Raji (cell line): ENCODE measurements around the gene NR1D2.
A peak's percentile ranks its signal among the peaks of the same experiment; 100 is the strongest.

ENCODE experiments used
- POLR2A ChIP-seq: IDR thresholded peaks from 2 replicates; pipeline ENCODE4 v1.6.1; 2011; ENCODE audit warnings: low read depth, low read length, control low read depth; ENCODE audit not compliant: insufficient read depth

NR1D2 gene

GRCh38 chr3:23944861-23945662 lies at the start of gene NR1D2:
Gene NR1D2 (plus strand): TSS chr3:23945286. CDS start chr3:23945579, 293 bp downstream.
- TF ChIP-seq POLR2A, result peak; percentile 35; the same call in 1 of the 2 replicates

- TF ChIP-seq POLR2A, result no peak
These were observed 44.3 kb upstream of the NR1D2 start for GRCh38 chr3:23900744-23901143.

- TF ChIP-seq POLR2A, result no peak
These were observed 40.5 kb upstream of the NR1D2 start for GRCh38 chr3:23904545-23904944.

GRCh38 chr3:23909341-23909740 lies 35.7 kb upstream of the NR1D2 start:
- no peak for TF ChIP-seq POLR2A

GRCh38 chr3:23911397-23911796 lies 33.7 kb upstream of the NR1D2 start:
- no peak for TF ChIP-seq POLR2A

- no peak for TF ChIP-seq POLR2A
These were observed 31.9 kb upstream of the NR1D2 start for GRCh38 chr3:23913182-23913581.

GRCh38 chr3:23913873-23914743 lies 31.0 kb upstream of the NR1D2 start:
- TF ChIP-seq POLR2A, result no peak

- no peak for TF ChIP-seq POLR2A
These were observed 29.5 kb upstream of the NR1D2 start for GRCh38 chr3:23915537-23916108.

- no peak for TF ChIP-seq POLR2A
These were observed 28.8 kb upstream of the NR1D2 start for GRCh38 chr3:23916152-23916885.

GRCh38 chr3:23916886-23917678 lies 28.0 kb upstream of the NR1D2 start, which contains the start of the genes NKIRAS1 and RPL15:
Gene NKIRAS1 (minus strand): TSS chr3:23916990. CDS start chr3:23910904, 6,086 bp downstream.
Gene RPL15 (plus strand): TSS chr3:23917132. CDS start chr3:23917860, 728 bp downstream.
- peak; percentile 100 for TF ChIP-seq POLR2A

- no peak for TF ChIP-seq POLR2A
These were observed 25.5 kb upstream of the NR1D2 start for GRCh38 chr3:23919628-23920027.

- 0 out of 2 replicates have a peak, but pooled peaks have one; percentile 24 for TF ChIP-seq POLR2A
These were observed 24.9 kb upstream of the NR1D2 start for GRCh38 chr3:23920151-23920655.

GRCh38 chr3:23921052-23921511 lies 24.0 kb upstream of the NR1D2 start:
- TF ChIP-seq POLR2A, result peak; percentile 37; the same call in 1 of the 2 replicates

GRCh38 chr3:23923786-23924185 lies 21.3 kb upstream of the NR1D2 start:
- TF ChIP-seq POLR2A, result no peak

GRCh38 chr3:23926246-23926645 lies 18.8 kb upstream of the NR1D2 start:
- no peak for TF ChIP-seq POLR2A
